GM19240 (cell line): Measurements from ENCODE around the gene TTR.

Experiments
- DNase-seq: peaks from one replicate; pipeline ENCODE4 v3.0.0; 2011; ENCODE audit warnings: low spot score; ENCODE audit not compliant: insufficient read length

Gene TTR

DNA sequence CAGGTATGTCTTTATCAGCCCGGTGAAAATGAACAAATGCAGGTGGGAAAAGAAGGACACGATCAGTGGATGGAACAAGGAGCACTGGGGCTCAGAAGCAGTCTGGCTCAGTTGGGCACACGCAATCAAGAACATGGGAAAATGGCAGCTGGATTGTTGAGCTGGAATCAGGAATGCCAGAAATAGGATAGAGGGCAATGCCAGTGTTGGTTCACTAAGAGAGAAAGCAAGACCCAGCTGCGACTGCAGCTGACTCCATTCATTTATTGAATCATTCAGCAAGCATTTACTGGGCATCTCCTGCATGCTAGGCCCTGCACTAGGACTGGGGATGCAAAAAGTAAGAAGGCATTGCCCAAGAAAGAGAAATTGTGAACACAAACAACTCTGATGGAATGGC is 13.6 kb upstream of the TTR start:
- no peak for DNase-seq

DNA sequence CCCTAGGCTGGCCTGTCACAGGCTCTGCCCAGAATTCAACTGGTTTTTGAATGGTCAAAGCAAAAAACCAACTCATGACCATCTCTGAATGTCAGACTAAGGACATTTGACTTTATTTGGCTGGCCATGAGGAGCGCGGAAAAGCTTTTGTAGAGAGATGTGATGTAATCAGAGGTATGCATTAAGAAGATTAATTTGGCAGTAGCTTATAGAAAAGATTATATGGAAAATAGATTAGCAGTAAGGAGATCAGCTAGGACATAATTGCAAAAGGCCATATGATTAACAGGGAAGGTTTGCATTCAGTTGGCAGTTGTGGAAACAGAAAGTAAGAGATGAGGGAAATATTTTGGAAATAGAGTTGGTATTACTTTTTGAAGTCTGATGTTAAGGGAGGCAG is 12.3 kb upstream of the TTR start:
- no peak for DNase-seq

DNA sequence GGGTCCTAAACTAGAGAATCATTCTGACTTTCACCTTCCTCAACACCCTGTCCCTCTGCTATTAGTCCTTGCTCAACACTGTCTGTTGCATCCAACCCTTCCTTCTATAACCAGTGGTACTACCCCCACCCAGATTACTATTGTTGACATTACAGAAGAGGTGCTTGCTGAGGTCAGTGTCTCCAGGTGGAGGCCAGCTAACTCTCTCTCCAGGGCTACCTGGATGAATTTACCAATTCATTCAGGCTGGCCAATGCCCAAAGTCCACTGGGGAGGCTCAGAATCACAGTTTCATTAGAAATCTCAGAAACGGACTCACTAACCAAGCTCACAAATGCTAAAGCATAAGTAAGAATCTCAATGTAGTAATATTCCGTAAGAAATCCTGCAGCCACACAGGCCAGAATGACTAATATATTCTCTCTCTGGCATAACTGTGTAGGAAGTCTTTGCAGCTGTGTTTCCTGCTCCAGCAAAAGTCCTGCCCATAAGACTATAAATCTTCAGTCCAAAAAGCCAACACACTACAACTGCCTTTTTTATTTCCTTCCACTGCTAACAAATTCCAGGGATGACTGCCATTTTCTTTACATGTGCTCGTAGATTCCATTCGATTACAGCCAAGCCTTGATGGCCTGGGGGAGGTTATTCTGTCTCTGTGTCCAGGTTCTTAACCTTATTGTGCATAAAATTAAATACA is 10.0 kb upstream of the TTR start:
- no peak for DNase-seq

DNA sequence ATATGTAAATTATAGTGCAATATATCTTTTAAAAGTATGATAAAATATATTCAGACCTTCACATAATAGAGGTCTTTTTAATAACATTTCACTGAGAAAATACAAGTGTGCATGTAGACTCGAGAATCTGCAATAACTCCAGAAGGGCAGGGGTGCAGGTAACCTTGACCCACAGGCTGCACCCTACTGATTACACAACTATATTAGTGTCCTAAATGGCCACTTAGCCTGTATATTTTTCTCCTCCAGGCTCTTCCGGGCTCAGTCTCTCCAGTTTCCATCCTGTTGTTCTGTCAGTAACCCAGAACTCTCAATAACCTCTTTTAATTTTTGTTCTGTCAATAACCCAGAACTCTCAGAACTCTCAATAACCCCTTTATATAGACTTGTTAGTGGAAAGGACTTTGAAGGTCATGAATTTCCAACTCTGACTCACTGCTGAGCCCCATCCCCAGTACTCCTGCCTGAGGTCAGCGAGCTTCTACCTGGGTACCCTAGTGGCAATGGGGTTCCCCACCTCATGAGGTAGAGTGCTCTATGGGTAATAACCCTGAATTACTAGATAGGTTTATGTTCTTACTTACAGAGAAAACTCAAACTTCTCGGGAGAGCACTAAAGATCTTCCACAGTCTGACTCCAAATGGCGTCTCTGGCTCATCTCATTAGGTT is 8.4 kb upstream of the TTR start:
- no peak for DNase-seq

DNA sequence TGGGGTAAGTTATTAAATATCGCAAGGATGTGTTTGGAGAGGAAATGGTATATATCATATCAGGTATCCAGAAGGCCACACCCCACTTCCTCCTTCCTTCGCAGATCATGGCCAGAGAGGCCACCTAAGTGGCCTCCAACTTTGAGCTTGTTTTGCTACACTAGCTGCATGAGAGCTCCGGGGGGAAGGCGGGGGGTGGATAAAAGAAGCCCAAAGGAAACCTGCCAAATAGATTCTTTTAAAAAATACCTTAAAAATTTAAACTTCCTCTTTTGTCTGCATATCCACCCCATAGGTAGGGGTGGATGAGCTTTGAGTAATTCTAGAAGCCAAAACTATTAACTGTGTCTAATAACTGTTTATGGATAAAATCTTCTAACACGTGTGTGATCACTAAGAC is 5.7 kb upstream of the TTR start:
- no peak for DNase-seq

DNA sequence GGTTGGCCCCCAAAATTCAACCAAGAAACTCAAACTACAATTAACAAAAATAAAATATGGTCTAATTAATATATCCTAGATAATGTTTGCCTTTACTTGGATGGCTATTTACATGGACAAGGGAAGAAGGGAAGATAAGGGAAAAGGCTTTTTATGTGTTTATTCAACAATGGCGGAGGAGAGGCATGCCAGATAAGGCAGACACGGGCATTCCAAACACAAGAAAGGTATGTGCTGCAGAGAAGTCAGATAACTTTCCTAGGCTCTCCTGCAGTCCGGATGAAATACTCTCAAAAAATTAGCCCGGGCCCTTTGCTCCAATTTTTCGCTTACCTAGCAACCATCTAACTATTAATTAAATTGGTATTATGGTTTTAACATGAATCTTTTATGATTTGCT is 5.1 kb upstream of the TTR start:
- no peak for DNase-seq

DNA sequence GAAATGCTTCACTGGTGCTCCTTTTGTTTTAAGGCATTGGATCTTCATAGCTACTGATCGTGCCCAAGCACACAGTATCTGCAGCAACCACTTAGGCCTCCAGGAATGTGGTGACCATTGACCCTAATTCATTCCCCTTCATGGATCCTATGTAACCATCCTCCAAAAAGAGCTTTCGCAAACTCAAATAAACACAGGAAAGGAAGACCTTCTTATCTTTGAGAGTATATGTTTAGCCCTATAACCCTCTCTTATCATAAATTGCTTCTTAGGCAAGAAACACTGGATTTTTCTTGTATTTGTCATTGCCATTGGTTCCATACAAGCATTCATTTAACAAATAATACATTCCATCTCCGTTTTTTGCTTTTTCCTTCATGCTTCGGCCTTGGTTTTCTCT is 4.1 kb upstream of the TTR start:
- DNase-seq: no peak

DNA sequence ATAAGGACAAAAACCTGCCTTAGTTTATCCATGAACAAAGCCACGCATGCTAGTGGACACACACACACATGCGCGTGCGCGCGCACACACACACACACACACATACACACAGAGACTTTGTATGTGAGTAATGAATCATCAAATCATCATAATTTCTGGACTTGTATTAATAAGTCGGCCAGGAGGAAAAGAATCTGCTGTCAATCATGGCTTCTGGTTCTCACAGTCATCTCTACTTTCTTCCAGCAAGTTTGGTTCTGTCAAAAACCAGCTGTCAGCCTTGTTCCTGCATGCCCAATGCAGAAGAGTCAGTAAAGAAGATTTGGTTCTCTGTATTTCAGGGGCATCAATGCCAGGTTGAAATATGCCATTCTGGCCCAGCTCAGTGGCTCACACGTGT is 1.1 kb upstream of the TTR start:
- no peak for DNase-seq

DNA sequence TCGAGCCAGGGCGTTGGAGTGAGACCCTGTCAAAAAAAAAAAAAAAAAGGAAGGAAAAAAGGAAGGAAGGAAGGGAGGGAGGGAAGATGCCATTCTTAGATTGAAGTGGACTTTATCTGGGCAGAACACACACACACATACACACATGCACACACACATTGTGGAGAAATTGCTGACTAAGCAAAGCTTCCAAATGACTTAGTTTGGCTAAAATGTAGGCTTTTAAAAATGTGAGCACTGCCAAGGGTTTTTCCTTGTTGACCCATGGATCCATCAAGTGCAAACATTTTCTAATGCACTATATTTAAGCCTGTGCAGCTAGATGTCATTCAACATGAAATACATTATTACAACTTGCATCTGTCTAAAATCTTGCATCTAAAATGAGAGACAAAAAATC is 564 bp upstream of the TTR start:
- DNase-seq: no peak

DNA sequence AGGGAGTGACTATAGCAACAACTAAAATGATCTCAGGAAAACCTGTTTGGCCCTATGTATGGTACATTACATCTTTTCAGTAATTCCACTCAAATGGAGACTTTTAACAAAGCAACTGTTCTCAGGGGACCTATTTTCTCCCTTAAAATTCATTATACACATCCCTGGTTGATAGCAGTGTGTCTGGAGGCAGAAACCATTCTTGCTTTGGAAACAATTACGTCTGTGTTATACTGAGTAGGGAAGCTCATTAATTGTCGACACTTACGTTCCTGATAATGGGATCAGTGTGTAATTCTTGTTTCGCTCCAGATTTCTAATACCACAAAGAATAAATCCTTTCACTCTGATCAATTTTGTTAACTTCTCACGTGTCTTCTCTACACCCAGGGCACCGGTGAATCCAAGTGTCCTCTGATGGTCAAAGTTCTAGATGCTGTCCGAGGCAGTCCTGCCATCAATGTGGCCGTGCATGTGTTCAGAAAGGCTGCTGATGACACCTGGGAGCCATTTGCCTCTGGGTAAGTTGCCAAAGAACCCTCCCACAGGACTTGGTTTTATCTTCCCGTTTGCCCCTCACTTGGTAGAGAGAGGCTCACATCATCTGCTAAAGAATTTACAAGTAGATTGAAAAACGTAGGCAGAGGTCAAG is 955 bp downstream of the TTR start:
- no peak for DNase-seq

DNA sequence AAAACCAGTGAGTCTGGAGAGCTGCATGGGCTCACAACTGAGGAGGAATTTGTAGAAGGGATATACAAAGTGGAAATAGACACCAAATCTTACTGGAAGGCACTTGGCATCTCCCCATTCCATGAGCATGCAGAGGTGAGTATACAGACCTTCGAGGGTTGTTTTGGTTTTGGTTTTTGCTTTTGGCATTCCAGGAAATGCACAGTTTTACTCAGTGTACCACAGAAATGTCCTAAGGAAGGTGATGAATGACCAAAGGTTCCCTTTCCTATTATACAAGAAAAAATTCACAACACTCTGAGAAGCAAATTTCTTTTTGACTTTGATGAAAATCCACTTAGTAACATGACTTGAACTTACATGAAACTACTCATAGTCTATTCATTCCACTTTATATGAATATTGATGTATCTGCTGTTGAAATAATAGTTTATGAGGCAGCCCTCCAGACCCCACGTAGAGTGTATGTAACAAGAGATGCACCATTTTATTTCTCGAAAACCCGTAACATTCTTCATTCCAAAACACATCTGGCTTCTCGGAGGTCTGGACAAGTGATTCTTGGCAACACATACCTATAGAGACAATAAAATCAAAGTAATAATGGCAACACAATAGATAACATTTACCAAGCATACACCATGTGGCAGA is 3.6 kb downstream of the TTR start:
- DNase-seq: no peak

DNA sequence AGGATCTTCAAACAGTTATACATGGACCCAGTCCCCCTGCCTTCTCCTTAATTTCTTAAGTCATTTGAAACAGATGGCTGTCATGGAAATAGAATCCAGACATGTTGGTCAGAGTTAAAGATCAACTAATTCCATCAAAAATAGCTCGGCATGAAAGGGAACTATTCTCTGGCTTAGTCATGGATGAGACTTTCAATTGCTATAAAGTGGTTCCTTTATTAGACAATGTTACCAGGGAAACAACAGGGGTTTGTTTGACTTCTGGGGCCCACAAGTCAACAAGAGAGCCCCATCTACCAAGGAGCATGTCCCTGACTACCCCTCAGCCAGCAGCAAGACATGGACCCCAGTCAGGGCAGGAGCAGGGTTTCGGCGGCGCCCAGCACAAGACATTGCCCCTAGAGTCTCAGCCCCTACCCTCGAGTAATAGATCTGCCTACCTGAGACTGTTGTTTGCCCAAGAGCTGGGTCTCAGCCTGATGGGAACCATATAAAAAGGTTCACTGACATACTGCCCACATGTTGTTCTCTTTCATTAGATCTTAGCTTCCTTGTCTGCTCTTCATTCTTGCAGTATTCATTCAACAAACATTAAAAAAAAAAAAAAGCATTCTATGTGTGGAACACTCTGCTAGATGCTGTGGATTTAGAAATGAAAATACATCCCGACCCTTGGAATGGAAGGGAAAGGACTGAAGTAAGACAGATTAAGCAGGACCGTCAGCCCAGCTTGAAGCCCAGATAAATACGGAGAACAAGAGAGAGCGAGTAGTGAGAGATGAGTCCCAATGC is 4.6 kb downstream of the TTR start:
- no peak for DNase-seq

DNA sequence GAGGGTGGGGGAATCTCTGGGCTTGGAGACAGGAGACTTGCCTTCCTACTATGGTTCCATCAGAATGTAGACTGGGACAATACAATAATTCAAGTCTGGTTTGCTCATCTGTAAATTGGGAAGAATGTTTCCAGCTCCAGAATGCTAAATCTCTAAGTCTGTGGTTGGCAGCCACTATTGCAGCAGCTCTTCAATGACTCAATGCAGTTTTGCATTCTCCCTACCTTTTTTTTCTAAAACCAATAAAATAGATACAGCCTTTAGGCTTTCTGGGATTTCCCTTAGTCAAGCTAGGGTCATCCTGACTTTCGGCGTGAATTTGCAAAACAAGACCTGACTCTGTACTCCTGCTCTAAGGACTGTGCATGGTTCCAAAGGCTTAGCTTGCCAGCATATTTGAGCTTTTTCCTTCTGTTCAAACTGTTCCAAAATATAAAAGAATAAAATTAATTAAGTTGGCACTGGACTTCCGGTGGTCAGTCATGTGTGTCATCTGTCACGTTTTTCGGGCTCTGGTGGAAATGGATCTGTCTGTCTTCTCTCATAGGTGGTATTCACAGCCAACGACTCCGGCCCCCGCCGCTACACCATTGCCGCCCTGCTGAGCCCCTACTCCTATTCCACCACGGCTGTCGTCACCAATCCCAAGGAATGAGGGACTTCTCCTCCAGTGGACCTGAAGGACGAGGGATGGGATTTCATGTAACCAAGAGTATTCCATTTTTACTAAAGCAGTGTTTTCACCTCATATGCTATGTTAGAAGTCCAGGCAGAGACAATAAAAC is 6.5 kb downstream of the TTR start:
- DNase-seq: no peak

DNA sequence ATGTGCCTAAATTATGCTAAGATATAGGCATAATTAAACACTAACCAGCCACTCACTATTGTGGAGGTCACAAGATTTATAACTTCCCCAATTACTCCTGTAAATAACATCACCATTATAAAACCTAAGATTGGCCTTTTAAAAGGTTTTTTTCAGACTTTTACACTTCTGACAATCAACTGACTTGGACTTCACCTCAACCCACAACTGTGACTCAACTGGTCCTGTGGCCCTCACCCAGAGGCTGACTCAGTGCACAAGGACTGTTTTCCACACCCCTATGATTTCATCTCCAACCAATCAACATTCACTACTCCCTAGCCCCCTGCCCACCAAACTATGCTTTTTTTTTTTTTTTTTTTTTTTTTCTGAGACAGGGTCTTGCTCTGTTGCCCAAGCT is 11.6 kb downstream of the TTR start:
- no peak for DNase-seq

DNA sequence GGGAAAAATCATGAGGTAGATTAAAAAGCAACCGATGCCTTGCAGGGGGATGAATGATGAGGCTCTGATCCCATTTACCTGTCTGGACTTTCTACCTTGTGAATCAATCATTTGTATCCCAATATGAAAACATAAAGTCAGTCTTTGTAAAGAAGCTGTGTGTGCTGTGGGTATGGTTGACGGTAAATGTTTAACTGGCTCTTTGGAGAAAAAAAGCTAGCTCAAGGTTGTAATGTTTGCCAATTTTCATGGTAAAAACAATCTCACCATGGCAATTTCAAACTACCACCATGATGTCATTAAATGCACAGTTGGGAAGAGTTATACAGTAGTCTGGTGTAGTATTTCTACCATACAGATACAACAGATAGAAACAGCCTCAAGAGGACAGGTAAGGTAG is 14.6 kb downstream of the TTR start:
- no peak for DNase-seq

DNA sequence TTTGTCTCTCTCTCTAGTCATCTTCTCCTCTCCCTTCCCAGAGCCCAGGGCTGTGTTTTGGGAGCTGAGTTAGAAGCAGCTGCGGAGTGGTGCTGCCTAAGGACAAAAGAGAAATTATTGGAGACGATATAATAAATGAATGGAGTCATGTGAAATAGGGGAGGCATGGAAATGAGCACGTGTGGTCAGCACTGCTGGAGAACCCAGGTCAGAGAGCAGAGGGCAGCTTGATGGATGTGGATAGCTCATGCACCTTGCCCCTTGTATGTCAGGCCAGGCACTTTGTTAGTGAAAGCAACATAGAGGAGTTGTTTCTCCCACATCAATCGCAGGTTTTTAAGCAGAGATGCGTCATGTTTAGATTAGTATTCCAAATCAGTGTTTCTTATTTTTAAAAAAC is 15.7 kb downstream of the TTR start:
- DNase-seq: no peak

DNA sequence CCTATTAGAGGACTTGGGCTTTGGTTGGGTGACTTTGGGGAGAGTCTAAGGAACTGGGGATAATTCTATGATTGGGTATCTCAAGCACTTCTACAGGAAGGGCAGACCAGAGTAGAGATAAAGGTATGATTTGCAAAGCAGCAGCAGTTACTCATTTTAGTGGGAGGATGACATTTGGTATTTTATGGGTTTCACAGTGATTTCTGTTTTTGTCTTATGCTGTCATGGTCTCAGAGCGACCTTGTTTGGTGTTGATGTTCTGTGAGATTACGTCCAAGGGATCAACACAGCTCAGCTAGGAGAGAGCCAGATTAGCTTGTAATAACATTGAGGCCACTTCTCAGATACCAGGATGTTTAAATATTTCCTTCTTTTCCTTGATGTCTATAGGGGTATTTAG is 18.2 kb downstream of the TTR start:
- no peak for DNase-seq

DNA sequence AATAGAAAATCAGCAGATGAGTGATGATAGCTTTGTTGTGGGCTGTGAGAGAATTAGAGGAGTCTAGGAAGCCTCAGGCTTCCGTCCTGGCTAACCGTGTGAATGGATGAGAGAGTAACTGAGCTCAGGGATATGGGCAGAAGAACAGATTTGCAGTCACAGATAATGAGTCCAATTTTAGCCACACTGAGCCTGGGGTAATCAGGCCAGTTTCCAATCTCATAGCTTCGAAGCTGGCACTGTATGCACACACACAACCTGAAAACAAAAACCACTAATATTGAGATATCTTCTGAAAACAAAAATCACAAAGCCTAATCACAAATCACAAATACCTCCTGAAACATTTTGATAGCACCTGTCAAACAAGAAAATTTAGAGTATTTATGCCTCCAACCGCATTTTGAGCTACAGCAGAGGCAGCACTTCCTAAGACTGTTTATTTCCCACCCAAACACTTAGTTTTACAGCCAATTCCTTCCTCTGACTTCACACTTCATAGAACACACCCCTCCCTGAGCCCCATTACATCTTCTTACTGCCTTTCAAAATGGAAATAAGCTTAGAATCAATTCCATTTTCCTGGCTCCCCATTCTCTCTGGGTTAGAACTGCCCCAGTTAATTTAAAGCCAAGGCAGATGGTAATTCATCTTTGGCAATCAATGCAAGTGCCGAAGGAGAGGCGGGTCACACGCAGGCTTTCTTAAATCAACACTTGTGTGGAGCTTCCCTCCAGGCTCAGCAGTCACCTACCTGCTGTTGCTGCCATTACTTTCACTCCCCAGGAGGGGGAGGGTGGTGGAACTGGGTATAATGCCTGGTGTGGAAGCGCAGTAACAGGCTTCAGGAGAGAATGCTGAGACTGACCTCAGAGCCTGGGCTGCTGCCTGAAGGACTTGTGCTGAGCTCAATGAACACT is 18.9 kb downstream of the TTR start:
- no peak for DNase-seq

DNA sequence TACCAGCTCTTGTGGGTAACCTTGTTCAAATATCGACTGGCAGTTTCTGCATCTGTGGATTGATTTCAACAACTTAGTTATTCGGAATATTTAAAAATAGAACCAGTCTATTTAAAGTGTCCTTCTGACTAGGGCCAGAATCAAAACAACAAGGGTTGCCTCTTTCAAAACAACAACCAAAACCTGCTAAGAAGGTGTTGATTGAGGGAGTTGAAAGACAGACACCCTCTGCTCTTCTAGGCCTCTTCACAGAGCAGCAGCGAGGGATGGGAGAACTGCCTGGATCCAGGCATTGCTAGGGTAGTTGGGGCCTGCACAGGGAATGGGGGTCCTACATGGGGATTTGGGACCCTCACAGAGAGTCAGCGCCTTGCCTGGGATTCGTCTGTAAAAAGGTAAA is 19.8 kb downstream of the TTR start:
- no peak for DNase-seq

DNA sequence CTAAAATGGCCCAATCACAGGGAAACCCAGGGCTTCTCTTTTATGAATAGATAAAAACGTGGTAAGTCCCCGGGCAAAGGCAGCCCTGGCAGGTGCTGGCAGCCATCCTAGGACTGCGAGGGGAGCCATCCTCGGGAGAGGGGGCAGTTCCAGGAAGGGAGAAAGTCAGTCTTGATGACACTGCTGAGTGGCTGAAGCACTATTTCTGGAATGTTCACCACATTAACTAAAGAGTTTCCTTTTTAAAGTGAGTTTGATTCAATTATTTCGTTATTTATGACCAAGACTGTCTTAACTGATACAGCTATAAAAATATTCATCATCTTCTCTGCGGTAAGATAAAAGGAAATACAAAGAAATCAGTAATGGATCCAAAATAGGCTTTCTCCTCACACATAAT is 20.4 kb downstream of the TTR start:
- no peak for DNase-seq
